BJ (cell line): Measurements from ENCODE around the gene LRRIQ1. TPM values are rescaled to one million over a fixed set of nuclear protein-coding genes. Genes with fewer than 3 reads are reported as not detected.

Experiments used
- CTCF ChIA-PET: fragments of 350-600 bp; formaldehyde crosslinking; extraction: SDS; loops from one replicate; lab custom pipeline; 2021; ENCODE audit warnings: antibody characterized with exemption, inconsistent platforms; lab: Yijun Ruan, JAX
- POLR2A ChIA-PET: fragments of 300-600 bp; sonication (Branson Sonifier 250); formaldehyde crosslinking; extraction: SDS; loops from one replicate; lab custom pipeline; 2021; ENCODE audit warnings: antibody characterized with exemption; lab: Charles Lee
- DNase-seq: peaks from one replicate; pipeline ENCODE4 v3.0.0-alpha.2; 2011; ENCODE audit warnings: low read depth
- H3K27me3 ChIP-seq: 2 replicates; pipeline ENCODE4 v1.6.0; 2011; ENCODE audit warnings: low read length; ENCODE audit not compliant: control insufficient read depth, insufficient read depth
- H3K36me3 ChIP-seq: 2 replicates; pipeline ENCODE4 v1.5.1; 2011; ENCODE audit warnings: low read length; ENCODE audit not compliant: control insufficient read depth, insufficient read depth
- H3K4me3 ChIP-seq: 2 replicates; pipeline ENCODE4 v1.5.1; 2011; ENCODE audit warnings: low read depth, mild to moderate bottlenecking, control low read depth, low read length
- polyA plus RNA-seq: library from polyadenylated mRNA; depleted of rRNA; stranded (reverse); fragments of >200 nt; gene quantifications from 2 replicates; pipeline ENCODE4 v1.2.3, GENCODE V29; 2011
- TF ChIP-seq, protein P1 (sequence below): IDR thresholded peaks from 2 replicates; pipeline ENCODE4 v1.5.1; 2011; ENCODE audit warnings: low read depth, mild to moderate bottlenecking, control low read depth, inconsistent platforms, low read length, moderate library complexity; ENCODE audit not compliant: insufficient read depth

LRRIQ1 gene
- polyA plus RNA-seq, 1 experiment, result not detected

DNA sequence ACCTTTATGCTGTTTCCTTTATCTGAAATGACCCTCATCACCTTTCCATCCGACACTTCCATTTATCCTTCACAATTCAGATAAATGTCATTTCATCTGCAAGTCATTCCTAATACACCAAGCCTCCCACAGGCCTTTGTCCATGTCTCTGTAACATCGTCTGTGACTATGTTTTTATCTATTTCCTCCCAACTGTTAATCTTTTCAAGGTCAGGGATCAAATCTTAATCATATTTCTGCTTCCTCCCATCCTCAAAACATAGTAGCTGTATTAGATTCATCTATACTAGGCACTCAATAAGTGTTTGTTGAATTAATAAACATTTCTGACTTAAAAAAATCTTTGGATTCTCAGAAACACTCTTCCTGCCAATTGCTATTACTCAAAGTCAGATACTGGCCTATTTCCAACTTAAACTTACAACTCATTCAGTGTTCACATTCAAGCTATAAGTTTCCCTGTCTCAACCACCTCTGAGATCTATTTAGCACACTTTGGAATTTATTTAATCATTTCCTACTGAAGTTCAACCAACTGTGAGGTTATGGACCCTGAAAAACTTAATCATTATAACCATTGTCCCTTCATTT is 143.6 kb downstream of the LRRIQ1 start:
- Histone ChIP-seq H3K4me3 (no peak overlapping the region), H3K27me3 (no peaks in the 10 kb centered on the region), H3K36me3 (no peaks in the 10 kb centered on the region)
- CTCF ChIA-PET, result no interaction called here
- DNase-seq, result no peak
- POLR2A ChIA-PET, result no interaction called here
- TF ChIP-seq, protein P1, sequence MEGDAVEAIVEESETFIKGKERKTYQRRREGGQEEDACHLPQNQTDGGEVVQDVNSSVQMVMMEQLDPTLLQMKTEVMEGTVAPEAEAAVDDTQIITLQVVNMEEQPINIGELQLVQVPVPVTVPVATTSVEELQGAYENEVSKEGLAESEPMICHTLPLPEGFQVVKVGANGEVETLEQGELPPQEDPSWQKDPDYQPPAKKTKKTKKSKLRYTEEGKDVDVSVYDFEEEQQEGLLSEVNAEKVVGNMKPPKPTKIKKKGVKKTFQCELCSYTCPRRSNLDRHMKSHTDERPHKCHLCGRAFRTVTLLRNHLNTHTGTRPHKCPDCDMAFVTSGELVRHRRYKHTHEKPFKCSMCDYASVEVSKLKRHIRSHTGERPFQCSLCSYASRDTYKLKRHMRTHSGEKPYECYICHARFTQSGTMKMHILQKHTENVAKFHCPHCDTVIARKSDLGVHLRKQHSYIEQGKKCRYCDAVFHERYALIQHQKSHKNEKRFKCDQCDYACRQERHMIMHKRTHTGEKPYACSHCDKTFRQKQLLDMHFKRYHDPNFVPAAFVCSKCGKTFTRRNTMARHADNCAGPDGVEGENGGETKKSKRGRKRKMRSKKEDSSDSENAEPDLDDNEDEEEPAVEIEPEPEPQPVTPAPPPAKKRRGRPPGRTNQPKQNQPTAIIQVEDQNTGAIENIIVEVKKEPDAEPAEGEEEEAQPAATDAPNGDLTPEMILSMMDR, result no peak

DNA sequence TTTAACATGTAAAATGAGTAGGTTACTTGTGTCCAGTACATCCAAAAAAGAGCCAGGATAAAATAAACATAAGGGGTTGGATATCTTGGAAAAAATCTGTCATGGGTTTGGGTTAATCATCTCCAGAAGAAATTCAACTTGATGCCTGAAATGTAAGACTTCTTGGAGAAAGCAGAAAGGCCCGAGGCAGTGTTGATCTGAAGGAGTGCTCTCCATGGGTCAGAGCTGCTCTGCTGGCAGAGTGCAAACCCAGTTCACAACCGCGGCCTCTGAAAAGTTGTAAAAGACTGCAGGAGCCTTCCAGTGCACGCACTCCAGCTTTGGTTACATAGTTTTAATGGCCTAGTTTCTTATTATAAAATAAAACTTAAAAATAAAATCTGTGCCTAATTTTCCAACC is 146.5 kb downstream of the LRRIQ1 start:
- Histone ChIP-seq H3K27me3 (no peaks in the 10 kb centered on the region), H3K36me3 (no peaks in the 10 kb centered on the region), H3K4me3 (no peak overlapping the region)
- peak; percentile 47 for DNase-seq
- TF ChIP-seq, protein P1, result no peak
- ChIA-PET POLR2A (no interaction called here), CTCF (no interaction called here)

DNA sequence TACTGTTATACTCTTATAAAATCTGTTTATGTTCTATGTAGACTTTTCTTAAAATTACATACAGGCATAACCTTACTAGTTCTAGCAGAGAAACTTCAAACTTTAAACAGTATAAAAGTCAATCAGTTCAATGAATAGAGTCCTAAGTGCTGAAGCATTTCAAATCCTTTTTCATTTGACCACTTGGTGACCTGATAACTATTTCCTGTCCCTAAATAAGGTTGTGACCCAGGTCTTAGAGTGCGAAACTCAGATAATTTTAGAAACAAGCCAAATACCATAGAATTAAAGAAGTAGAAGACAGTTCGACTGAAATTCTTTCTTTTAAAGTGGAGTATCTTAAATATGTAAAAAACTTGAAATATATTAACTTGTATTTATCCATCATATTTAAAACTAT is 147.7 kb downstream of the LRRIQ1 start:
- H3K4me3 ChIP-seq, result no peak overlapping the region
- CTCF ChIA-PET, result no interaction called here

DNA sequence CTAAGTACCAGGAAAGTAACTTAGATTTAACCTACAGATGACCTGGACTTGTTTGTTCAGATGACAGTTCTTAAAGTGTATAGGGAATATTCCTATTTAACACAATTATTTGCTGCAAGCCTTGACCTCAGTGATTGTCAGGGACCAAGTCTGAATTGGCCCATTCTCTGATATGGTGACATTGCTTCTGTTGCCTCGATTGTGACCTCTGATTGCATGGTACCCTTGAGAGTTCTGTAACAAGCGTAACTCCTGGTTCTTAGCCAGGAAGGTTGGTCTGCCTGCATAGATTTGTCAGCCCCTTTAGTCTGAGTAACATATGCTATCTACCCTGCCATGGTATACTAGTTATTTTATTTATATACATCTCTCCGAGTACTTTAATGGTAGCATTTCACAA is 150.1 kb downstream of the LRRIQ1 start:
- H3K27me3 ChIP-seq, result no peaks in the 10 kb centered on the region
- TF ChIP-seq, protein P1, result no peak
- H3K4me3 ChIP-seq, result no peak overlapping the region
- ChIA-PET POLR2A (no interaction called here), CTCF (no interaction called here)
- H3K36me3 ChIP-seq, result no peaks in the 10 kb centered on the region
- no peak for DNase-seq

More for the DNA sequence above, 147.7 kb downstream of the LRRIQ1 start:
- no peaks in the 10 kb centered on the region for H3K36me3 ChIP-seq
- POLR2A ChIA-PET, result no interaction called here
- no peak for DNase-seq
- TF ChIP-seq, protein P1, result no peak
- no peaks in the 10 kb centered on the region for H3K27me3 ChIP-seq

DNA sequence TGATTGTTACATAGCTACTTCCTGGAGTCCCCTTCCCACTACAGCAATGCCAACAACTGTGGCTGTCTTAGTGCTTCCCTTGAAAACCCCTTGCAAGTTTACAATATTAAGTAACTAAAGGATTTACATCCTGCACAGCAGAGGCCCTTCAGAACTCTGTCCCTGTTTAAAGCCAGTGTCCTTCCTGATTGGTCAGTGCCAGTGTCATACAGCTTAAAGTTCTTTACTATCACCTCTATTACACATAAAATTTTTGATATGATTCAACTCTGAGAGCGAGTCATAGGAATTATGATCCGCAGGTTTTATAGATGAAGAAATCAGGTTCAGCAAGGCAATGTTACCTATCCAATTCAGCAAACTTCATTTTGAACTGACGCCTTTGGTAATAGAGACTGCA is 152.5 kb downstream of the LRRIQ1 start:
- ChIA-PET POLR2A (interaction anchor here (0.6 kb wide), 1 partner anchor 391 kb away, joined by 10 read pairs; no protein-coding TSS in a partner anchor), CTCF (no interaction called here)
- Histone ChIP-seq H3K4me3 (no peak overlapping the region), H3K27me3 (no peaks in the 10 kb centered on the region), H3K36me3 (no peaks in the 10 kb centered on the region)
- no peak for DNase-seq
- TF ChIP-seq, protein P1, result no peak
